Endothelial cell of umbilical vein (primary cell): Measurements from ENCODE around the gene CADM4.

Source experiments
- CTCF ChIP-seq, 2 donors: IDR thresholded peaks; 1 replicate in 1 of 2; 2 replicates in 1 of 2; pipeline ENCODE4 v1.5.1; 2011; ENCODE audit warnings: low read length in 2 of 2, mild to moderate bottlenecking in 2 of 2, moderate library complexity in 2 of 2, control low read depth in 1 of 2, inconsistent platforms in 1 of 2, low read depth in 1 of 2; ENCODE audit not compliant: insufficient read depth in 1 of 2; ENCODE audit errors: extremely low read depth in 1 of 2
- EZH2 ChIP-seq: IDR thresholded peaks from 2 replicates; pipeline ENCODE4 v1.6.1; 2012; ENCODE audit warnings: borderline replicate concordance, low read depth, mild to moderate bottlenecking, moderate library complexity, low read length, inconsistent platforms; ENCODE audit not compliant: severe bottlenecking
- FOS ChIP-seq: IDR thresholded peaks from 2 replicates; pipeline ENCODE4 v1.6.1; 2011; ENCODE audit warnings: mild to moderate bottlenecking, low read length, moderate library complexity, borderline replicate concordance; ENCODE audit not compliant: insufficient read depth
- POLR2AphosphoS5 ChIP-seq: IDR thresholded peaks from 2 replicates; pipeline ENCODE4 v1.6.1; 2012; ENCODE audit warnings: low read depth, mild to moderate bottlenecking, control low read depth, low read length, moderate library complexity; ENCODE audit not compliant: insufficient read depth

- TF ChIP-seq CTCF (IDR thresholded peaks at IDR 0.05; ENCODE audit: extremely low read depth in 1 of 2, insufficient read depth in 1 of 2, low read depth in 1 of 2, low read length in 2 of 2) (no peak), POLR2AphosphoS5 (no peak), EZH2 (no peak), FOS (no peak)
Measured at GRCh38 chr19:43633520-43633919, 6.1 kb downstream of the CADM4 start.
